ENCODE data around the gene KCNJ3.

- TF ChIP-seq CTCF (IDR thresholded peaks at IDR 0.05) (no peak), POLR2A (IDR thresholded peaks at IDR 0.05) (no peak), POLR2AphosphoS5 (IDR thresholded peaks at IDR 0.05; ENCODE audit: insufficient read depth in 1 of 2, low read depth in 1 of 2) (no peak)
Observed at GRCh38 chr2:154706660-154707059, 8.2 kb downstream of the KCNJ3 start.

Data from vagina (tissue), 2 donors.